Suppressor macrophage treated with lipopolysaccharide for 4 hours (primary cell): ENCODE results near the gene REEP1.

ENCODE experiments used
- DNase-seq: peaks from one replicate; pipeline ENCODE4 v3.0.0-alpha.2; 2020

Gene REEP1

DNA sequence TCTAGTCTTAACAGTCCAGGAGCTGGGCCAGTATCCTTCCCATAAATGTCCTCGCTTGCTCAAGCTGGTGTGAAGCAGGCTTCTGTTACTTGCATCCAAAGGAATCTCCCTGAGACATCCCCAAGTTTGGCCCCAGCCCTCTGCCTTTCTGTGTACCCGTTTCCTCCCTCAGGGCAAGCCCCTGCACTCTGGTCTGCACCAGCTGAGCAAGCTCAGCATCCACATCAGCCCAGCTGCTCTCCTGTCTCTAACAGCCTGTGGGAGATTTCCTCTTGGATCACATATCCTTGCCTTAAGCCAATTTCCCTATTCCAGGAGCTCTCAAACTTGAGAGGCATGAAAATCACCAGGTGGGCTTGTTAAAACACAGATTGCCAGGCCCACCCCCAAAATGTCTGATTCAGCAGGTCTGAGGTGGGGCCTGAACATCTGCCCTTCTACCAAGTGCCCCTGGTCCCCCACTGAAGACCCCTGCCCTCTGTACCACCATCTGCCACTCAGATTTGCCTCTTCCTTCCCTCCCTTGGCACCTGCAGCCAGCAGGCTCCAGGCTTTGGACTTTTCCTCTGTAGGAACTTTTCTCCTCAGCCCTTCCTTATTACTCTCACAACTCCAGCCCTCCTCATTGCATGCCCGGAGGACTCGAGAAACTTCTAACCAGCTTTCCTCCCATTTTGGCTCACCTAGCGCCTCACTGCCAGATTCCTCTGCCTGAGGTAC lies 32.1 kb downstream of the REEP1 start:
- no peak for DNase-seq

DNA sequence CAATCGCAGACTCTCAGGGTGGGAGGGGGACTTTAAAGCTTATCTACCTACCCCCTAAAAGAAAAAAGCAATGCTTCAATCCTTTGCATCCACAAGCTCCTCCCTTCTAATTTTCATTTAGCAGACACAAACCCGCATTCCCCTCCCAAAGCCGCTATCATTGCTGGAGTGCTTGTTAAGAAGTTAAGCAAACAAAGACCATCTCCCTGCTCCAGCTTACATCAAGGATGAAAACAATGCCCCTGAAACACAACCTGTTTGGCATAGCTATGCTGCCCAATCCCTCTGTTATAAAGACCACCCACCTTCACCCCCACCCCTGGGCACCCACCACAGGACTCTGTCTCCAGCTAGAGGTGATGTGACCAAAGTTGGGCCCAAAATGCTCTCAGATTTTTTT lies 33.0 kb downstream of the REEP1 start:
- no peak for DNase-seq

DNA sequence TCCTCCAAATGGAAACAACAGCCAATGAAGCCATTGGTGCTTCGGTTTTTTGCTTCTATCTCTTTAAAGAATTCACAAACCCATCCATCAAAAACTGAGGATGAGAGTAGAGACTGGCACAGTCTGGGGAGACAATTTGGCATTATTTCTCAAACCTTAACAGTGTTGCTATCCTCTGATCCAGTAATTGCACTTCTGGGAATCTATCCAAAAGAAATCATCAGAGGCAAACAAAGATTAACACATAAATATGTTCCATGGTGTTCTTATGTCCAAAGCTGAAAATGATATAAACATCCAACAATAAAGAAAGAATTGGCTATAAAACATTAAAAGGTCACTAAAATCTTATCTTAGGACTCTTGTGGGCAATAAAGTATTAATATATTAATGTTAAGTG lies 35.1 kb downstream of the REEP1 start:
- DNase-seq = no peak

DNA sequence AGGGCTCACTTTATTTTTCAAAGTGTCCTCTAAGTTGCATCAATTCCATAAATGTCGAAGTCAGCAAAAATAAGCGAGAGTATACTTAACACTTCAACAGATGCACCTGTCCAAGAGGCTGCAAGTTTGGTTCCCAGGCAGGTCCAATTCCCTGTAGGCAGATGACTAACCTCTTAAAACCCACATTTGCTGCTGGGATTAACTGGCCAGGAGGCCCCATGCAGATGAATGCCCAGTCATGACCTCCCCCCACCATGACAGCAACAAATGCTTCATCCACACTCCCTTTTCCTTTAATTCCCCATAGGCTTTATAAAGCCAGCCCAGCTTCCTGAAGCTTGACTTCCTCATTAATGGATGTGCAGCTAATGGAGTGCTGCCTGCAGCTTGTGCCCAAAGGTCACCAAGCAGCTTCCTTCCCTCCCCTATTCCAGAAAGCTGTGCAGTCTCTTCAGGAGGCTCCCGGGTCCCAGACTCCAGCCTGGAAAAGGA lies 35.7 kb downstream of the REEP1 start:
- DNase-seq = peak; percentile 5

DNA sequence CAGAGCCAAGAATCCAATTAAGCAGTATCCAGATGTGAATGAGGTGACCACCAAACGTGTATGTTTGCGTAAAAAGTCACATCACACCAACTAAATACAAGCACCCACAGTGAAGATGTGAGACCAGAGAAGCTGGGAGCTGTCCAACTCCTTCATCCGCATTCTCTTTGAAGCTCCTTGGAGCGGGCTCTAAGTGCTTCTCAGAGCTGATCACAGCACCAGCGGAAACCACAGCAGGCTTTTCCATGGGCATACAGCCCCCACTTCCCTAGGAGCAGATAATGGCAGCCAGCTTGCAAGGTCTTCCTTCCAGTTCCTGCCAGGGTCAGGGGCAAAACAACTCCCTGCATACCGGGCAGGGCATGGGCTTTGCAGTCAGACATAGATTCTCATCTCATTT lies 36.4 kb downstream of the REEP1 start:
- no peak for DNase-seq

DNA sequence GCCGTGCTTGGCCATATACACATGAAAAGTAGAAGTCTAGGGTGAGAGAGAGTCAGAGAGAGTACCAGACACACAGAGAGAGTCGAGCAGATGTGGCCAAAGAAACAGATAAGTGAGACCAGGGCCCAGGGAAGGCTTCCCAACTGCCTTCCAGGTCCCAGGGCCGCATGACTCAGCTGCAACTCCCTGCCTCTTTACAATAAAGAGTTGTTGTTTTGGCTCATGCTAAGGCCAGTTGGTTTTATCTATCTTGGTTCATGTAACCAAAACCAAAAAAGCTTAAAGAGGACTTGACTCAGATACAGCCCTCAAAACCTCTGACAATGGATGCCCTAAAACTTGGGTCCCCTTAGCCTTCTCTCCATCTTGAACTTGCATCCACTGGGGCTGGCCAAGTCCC lies 36.9 kb downstream of the REEP1 start:
- DNase-seq = no peak

DNA sequence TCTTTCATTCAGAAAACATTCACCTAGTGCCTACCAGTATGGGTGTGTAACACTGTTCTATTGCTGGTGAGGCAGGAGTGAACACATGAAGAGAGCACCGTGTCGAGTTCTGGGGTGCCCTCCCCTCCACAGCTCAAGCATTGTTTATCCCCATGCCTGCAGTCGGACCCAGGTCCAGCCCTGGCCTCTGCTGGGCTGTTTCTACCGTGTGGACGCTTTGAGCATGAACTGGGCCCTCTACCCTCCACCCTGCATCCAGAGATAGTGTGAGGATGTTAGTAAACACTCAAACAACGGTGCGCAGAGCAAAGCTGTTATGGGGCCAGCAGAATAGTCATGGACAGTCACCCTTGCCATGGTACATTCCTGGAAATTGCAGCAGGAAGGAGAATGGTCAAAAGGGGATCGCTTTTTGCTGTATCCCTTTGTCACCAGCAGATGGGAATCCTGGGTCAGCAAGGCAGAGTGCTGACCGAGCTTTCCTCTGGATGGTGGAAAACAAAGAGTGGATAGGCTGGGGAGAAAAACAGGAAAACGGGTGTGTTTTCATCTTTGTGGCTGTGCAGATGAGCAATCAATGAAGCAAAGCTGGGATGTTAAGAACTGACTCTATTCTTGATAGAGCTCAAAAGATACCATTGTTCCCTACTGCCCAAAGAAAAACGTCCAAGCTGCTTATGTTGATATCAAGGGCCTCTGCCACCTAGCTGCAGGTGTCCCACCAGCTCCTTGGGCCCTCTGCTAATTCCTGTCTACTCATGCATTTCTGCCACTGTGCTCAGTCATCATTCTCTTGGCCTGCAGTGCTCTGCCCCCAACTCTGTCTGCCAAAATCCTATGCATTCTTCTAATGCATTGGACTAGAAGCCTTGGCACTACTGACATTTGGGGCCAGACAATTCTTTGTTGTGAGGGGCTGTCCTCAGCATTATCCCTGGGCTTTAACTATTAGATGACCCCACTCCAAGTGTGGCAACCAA lies 38.7 kb downstream of the REEP1 start:
- no peak for DNase-seq

DNA sequence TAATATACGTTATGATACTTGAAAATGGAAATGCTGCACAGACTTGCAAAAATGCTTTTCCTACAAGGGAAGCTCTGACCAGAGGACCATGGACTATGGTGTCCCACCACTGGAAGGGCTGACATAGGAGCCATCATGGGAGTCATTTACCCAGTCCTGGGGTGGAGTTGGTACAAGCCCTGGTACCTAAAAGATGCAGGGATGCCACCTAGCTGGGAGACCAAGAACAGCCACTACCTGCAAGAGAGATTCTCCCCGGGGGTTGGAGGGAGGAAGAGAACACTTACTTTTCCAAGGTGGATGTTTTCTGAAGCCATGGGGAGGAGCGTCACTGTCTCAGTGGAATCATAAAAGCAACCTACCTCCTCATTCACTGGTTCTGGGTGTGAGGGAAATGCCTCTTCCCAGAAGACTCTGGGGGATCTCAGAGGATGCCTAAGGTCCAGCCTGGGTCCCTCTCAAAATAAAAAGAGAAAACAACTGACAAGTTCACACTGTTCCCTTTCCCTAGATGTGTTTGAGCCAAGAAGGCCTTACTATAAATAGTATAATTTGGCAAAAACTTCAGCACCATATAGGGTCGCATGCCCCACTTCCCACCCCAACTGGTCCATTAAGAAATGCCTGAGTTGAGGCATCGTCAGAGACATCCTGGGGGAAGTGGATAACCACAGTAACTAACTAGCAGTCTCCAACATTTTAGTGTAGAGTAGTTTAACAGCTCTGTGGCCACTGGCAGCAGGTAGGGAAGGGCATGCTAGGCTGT lies 39.9 kb downstream of the REEP1 start:
- no peak for DNase-seq

DNA sequence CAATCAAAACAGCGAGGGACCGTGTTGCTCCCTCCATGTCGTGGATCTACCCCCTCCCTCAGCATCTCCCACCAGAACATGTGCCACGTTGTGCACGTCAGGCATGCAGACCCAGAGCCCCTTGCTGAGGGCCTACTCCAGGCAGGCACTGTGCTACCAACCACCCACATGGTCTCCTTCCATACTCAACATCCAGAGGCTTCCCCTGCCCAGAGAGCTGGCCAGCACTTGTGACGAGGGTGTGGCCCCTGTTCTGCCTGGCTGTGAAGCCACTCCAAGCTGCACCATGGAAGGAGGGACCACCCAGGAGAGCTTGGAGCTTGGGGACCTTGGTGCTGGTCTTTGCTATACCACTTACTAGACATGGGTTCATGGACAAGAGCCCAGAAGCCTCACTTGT lies 40.5 kb downstream of the REEP1 start:
- no peak for DNase-seq

DNA sequence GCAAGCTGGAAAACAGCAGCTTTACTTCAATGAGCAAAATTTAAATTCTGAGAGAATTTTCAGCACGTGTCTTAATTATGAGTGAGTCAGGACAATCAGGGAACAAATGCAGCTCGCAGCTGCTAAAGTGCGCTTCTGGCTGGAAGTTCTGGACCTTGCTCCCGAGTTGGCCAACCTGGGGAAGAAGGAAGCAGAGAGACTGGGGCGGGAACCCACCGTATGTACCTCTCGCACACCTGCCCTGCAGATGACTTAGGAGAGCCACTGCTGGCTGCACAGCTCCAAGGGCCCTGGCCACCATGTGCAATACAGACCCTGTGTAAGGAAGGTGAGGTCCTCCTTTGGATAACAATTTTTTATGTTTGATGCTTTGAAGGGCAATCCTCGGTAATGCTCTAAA lies 42.4 kb downstream of the REEP1 start:
- DNase-seq = no peak

DNA sequence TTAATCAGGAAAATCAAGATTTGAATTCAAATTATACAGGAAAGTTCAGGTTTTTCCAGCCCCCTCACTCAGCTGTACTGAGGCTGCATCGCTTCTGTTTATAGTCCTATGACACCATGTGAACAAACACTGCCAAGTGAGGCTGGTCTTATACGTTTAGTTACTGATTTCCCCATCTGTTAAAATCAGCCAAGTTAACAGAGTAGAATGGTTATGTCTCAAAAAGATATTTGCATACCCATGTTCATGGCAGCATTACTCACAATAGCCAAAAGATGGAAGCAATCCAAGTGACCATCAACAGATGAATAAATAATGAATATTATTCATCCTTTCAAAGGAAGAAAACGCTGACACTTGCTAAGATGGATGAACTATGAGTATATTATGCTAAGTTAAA lies 43.8 kb downstream of the REEP1 start:
- DNase-seq = no peak

DNA sequence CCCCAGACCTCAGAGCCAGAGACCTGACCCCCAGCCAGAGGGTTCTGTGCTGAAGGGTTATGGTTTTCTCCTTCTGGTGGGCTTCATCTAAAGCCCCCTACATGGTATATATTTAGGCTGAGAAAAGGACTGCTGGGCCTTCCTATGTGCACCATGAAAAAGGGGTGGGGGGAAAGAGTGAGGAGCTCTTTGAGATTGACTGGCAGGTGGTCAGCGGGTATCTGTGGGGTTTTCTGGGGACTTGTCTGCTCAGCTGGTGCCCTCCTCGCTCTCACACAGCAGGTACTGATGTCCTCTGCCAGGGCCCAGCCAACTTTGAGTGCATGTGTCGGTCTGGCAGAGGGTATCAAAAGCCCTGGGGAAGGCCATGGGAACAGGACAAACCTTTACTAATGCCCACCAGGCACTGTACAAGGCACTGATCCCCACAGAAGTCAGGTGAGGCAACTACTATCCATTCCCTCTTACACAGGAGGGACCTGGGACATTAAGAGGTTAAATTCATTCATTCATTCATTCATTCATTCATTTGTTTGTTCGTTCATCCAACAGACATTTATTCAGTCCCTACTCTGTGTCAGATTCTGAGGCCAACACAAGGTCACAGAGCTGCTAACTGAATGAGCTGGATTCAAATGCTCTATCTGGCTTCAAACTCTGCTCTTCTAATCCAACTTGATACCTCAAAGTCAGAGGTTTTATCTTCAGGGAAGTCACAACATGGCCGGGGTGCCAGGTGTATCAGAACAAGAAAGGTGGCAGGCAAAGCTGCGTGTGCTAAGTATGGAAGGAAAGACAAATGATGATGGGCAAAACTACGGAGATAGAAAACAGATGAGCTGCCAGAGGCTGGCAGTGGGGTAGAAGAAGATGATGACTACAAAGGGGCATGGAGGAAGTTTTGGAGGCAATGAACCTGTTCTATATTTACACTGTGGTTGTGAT lies 44.6 kb downstream of the REEP1 start:
- DNase-seq = no peak

DNA sequence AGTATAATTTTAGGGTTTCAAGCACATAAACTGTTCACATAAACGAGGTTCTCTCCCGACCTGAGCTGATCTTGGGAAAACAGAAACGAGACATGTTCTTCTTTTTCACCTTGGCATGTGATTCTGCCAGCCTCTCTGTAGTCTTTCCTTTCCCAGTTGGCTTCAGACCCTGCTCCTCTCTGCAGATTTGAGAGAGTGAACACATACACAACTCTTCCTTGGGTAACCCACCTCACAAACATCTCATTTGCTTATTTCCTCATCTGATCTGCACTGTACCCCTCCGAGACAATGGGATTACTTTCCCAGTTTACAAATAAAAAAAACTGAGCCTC lies 46.1 kb downstream of the REEP1 start:
- no peak for DNase-seq

DNA sequence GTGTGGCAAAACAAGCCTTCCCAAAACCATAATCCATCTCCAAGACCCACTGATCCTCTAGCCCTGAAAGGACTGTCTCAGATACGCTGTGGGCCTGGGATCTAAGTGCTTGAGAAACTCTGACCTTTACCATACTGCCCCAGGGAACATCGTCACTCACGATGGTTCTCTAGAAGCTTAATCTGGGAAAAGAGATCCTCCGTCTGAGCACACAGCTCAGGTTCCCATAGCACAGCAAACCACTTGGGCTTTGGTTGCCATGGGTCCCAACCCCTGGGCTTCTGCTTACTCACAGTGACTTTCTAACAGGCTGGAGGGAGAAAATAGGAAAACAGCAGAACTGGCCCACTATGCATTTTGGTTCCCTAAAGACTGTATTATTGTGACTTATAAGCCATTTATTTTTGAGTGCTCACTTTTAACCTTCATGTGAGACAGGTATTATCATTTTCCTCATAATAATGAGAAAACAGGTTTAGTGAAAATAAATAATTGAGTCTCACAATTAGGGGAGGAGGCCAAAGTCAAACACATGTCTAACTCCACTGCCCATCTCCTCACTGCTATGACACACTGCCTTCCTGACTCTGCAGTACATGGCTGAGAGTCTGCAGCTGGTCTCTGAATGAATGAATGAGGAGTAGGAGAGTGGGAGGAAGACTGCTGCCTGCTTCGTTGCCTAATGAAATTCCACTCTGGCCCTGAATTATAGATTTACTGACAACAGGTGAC lies 46.7 kb downstream of the REEP1 start:
- no peak for DNase-seq

DNA sequence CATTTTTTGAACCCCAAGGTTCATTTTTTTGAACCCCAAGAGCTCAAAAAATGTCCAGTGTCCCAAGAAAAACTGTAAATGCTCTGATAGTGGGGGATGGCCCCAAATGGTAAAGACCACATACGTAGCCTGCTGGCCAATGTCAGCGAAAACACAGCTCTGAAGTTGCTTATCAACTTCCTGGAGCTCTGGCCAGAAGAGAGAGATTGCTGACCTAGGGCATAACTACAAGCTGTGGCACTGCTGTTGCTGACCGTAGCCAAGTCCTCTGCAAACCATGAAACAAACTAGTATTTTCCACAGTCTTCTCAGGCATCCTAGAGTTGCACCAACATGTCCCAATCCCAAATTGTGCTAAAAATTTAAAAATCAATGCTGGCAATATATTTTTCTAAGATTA lies 50.9 kb downstream of the REEP1 start:
- no peak for DNase-seq

DNA sequence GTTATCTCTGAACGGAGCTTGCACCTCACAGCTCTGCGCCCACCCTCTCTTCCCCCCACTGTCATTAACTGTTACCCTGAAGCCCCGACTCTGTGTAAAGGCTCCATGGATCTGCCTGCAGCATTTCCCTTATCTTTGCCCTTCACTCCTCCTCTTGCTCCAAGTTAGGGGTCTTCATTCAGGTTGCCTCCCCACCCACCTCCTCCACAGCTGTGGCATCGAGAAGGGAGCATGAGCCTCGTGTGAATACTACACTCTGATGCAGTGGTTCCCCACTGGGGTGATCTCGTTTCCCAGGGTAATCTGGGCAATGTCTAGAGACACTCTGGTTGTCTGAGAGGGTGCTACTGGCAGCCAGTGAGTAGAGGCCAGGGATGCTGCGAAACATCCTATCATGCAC lies 51.4 kb downstream of the REEP1 start:
- DNase-seq = no peak

DNA sequence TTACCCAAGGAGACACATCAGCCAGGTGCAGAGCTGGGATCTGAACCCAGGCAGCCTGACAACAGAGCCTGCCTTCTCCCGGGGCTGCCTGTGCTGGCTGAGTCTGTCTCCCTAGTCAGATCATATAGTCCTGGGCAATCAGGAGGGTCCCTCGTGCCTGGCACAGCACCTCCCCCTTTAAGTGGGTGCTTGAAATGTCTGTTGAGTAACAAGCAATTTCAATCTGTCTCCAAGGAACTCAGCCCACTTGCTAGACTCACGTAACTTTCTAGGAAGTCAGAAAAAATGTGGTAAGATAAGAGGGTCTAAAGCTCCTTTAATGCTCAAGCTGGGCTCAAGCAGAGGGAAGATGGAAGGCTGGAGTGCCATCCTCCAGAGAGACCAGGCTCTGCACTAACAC lies 51.9 kb downstream of the REEP1 start:
- no peak for DNase-seq

DNA sequence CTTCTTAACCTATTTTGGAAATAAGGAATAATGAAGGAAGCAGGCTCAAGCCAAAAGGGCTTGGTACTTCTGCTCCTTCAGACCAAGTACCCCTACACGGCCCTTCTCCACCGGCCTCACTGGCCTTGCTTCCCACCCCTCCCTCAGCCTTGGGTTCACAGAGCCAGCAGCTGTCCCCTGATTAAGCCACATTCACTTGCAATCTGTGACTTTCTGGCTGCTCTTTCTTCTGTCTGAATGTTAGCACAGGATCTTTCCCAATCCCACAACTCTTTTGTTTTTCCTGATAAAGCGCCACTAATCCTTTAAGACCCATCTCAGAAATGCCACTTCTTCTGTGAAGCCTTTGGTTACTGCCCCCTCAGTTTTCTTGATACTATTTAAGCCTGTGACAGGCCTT lies 52.4 kb downstream of the REEP1 start:
- DNase-seq = no peak

DNA sequence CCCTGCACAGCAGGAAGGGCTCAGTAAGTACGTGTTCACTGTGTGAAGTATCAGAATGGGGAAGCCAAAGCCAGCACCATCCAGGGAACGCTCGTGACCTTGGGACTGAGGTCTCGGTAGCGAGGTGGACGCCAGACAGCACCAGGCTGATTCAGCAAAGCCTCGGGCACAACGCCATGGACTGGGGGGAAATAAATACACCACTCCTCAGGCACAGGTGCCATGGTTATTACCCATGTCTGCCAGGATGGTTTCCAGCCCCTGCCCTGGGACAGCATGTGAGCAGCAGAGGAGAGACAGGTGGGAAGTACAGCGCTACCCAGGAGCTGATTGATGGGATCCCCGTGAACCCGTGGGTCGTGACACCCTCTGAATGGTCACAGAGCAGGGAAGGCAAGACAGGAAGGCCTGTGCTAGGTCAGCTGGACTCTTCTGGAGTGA lies 53.0 kb downstream of the REEP1 start:
- no peak for DNase-seq

DNA sequence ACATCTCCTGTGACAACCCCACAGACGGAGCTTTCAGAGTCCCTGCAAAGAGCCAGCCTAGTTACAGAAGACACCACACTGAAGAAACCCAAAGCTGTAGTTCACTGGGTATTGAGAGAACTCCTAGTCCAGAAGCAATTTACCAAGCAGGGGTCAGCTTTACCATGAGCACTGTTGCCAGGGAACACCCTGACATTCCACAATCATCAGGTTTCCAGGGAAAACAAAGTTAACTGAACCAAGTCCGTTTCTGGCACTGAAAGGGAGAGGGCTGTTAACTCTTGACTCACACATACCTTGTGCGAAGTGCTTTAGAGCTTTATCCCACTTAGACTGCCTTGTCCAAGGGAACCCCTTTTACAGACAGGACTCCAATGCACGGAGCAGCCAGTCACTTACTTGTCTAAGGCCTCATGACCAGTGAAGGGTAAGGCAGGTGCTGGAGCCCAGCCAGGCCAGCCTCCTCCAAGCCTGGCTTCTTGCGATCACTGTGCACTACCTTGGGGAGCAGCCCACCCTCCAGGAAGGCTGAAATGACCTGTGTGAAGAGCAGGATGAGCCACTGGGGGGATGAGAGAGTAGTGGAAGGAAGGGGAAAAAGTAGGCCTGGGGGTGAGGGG lies 53.9 kb downstream of the REEP1 start:
- DNase-seq = no peak

DNA sequence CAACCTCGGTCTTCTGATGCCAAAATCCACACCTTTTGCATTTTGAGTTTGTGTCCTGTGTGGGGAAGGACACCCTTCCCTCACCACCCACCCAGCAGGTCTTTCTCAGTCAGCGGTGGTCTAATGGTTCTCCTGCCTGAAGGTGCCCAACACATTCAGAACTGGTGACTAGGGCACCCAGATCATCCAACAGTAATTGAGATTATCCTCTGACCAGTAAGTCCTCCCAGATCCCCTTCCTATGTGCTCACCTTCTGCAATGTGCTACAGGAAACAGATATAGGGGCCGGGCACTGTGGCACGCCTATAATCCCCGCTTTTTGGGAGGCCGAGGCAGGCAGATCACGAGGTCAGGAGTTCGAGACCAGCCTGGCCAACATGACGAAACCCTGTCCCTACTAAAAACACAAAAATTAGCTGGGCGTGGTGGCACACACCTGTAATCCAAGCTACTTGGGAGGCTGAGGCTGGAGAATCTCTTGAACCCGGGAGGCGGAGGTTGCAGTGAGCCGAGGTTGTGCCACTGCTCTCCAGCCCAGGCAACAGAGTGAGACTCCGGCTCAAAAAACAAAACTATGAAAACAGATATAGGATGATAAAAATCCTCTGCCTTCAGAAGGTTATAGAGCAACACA lies 56.2 kb downstream of the REEP1 start:
- DNase-seq = no peak
